ENCODE data around the gene TBX4.
"Not testable (repeated sequence)": the region's sequence is repeated elsewhere in the genome, so short reads cannot be mapped to it uniquely, and the experiment has no call there.

TBX4 gene

GRCh38 chr17:61527441-61527840, 75.2 kb downstream of the TBX4 start:
- DNase-seq (ENCODE audit: low read depth in 3 of 3) = not testable (repeated sequence)

GRCh38 chr17:61528171-61528570, 75.9 kb downstream of the TBX4 start:
- DNase-seq (ENCODE audit: low read depth in 3 of 3) = no peak

- DNase-seq (ENCODE audit: low read depth in 3 of 3) = no peak
Observed at GRCh38 chr17:61531223-61531622, 79.0 kb downstream of the TBX4 start.

- no peak for DNase-seq (ENCODE audit: low read depth in 3 of 3)
Observed at GRCh38 chr17:61532826-61533225, 80.6 kb downstream of the TBX4 start.

- DNase-seq (ENCODE audit: low read depth in 3 of 3) = no peak
Observed at GRCh38 chr17:61533797-61534196, 81.6 kb downstream of the TBX4 start.

GRCh38 chr17:61534414-61534813, 82.2 kb downstream of the TBX4 start:
- DNase-seq (ENCODE audit: low read depth in 3 of 3) = no peak

Data from stimulated activated CD4-positive, alpha-beta T cell treated with anti-CD3 and anti-CD28 coated beads, TNF-alpha, amount 100 ng/mL, for 48 hours (primary cell).